SW 1271 (cell line): ENCODE data around the gene PON1.

Experiments used
- DNase-seq, 2 experiments: peaks; one replicate each; lab custom pipeline; 2025; lab: John Stamatoyannopoulos, UW

Gene PON1

GRCh38 chr7:95317546-95317945 is 6.8 kb downstream of the PON1 start:
- DNase-seq, result no peak

- DNase-seq, result no peak
These were observed 7.7 kb downstream of the PON1 start for GRCh38 chr7:95316588-95316987.

GRCh38 chr7:95312561-95312960 is 11.8 kb downstream of the PON1 start:
- no peak for DNase-seq

- DNase-seq, result no peak
These were observed 12.9 kb downstream of the PON1 start for GRCh38 chr7:95311389-95311788.

- DNase-seq, result no peak
These were observed 14.4 kb downstream of the PON1 start for GRCh38 chr7:95309951-95310350.

- DNase-seq, result no peak
These were observed 19.3 kb downstream of the PON1 start for GRCh38 chr7:95304990-95305389.

GRCh38 chr7:95303013-95303905 is 21.1 kb downstream of the PON1 start:
- no peak for DNase-seq

- no peak for DNase-seq
These were observed 26.2 kb downstream of the PON1 start for GRCh38 chr7:95298091-95298490.

- no peak for DNase-seq
These were observed 27.3 kb downstream of the PON1 start for GRCh38 chr7:95297041-95297440.

GRCh38 chr7:95296456-95296855 is 27.9 kb downstream of the PON1 start:
- no peak for DNase-seq

GRCh38 chr7:95295397-95295796 is 28.9 kb downstream of the PON1 start:
- DNase-seq, result no peak

- no peak for DNase-seq
These were observed 34.0 kb downstream of the PON1 start for GRCh38 chr7:95290166-95290830.

- DNase-seq, result no peak
These were observed 38.2 kb downstream of the PON1 start for GRCh38 chr7:95286096-95286495.

- DNase-seq, result no peak
These were observed 44.9 kb downstream of the PON1 start for GRCh38 chr7:95279417-95279816.

GRCh38 chr7:95276114-95276513 is 48.2 kb downstream of the PON1 start:
- no peak for DNase-seq

- DNase-seq, result no peak
These were observed 54.7 kb downstream of the PON1 start for GRCh38 chr7:95269640-95270039.

GRCh38 chr7:95267754-95268153 is 56.6 kb downstream of the PON1 start:
- no peak for DNase-seq

GRCh38 chr7:95265634-95266033 is 58.7 kb downstream of the PON1 start:
- no peak for DNase-seq

GRCh38 chr7:95264363-95264891 is 59.9 kb downstream of the PON1 start:
- no peak for DNase-seq

- no peak for DNase-seq
These were observed 60.5 kb downstream of the PON1 start for GRCh38 chr7:95263785-95264362.

- no peak for DNase-seq
These were observed 61.5 kb downstream of the PON1 start for GRCh38 chr7:95262875-95263274.

- DNase-seq, result no peak
These were observed 62.4 kb downstream of the PON1 start for GRCh38 chr7:95261895-95262415.

- no peak for DNase-seq
These were observed 68.6 kb downstream of the PON1 start for GRCh38 chr7:95255691-95256090.
